ENCODE measurements around the gene RANBP10. TPM values are rescaled to one million over a fixed set of nuclear protein-coding genes. Genes with fewer than 3 reads are reported as not detected.

The RANBP10 gene
- total RNA-seq, 2 donors from 2014 or later: 28.0 to 31.0 TPM

DNA sequence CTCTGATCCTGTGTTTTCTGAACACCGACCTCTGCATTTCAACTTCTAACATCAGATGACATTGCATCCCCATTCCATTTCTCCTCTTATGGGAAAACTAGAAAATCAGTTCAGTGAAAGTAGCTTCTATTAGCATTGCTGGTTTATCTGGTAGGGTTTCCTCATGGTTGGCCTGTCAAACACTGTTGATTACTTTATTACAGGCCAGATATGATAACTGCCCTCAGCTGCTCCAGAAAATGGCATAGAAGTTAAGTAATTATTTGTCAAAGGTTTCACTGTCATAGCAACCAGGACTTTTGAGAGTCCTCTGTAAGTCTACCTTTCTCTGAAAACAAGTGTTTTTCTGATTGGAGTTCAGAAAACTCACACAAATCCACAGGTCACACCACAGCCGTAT, 90.3 kb downstream of the RANBP10 start:
- no peaks in the 10 kb centered on the region for H3K36me3 Mint-ChIP-seq
- no peak overlapping the region for H3K27ac Mint-ChIP-seq
- no peaks in the 10 kb centered on the region for H3K9me3 Mint-ChIP-seq
- no peak for DNase-seq (ENCODE audit: low spot score)
- H3K4me3 Mint-ChIP-seq: no peak overlapping the region
- H3K4me1 Mint-ChIP-seq (ENCODE audit: low read depth in 2 of 2): peaks cover 30 to 42% of the 10 kb centered on the region in 2 donors
- ATAC-seq: no peak
- no peaks in the 10 kb centered on the region for H3K27me3 Mint-ChIP-seq

DNA sequence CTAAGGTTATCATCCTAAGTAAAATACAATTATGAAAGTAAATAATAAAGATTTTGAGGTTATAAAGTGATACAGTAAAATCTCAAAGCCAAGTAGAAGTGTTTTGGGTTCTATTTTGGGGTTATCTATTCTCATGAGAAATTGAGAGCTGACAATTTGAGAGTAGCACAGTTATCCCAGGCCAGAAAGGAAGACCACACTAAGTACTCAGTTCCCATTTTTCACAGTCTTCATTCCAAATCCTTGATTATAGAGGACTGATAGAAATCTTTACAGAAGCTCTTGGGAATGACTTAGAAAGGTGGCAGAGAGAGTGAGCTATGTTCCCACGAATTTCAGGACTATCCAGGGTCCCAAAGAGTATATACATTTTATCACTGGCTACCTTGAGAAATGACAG, 91.8 kb downstream of the RANBP10 start:
- H3K27ac Mint-ChIP-seq: no peak overlapping the region
- H3K27me3 Mint-ChIP-seq: no peaks in the 10 kb centered on the region
- no peaks in the 10 kb centered on the region for H3K36me3 Mint-ChIP-seq
- peaks cover 19 to 27% of the 10 kb centered on the region in 2 donors for H3K4me1 Mint-ChIP-seq (ENCODE audit: low read depth in 2 of 2)
- no peaks in the 10 kb centered on the region for H3K9me3 Mint-ChIP-seq
- ATAC-seq (no peak), DNase-seq (ENCODE audit: low spot score) (no peak)
- H3K4me3 Mint-ChIP-seq: no peak overlapping the region

DNA sequence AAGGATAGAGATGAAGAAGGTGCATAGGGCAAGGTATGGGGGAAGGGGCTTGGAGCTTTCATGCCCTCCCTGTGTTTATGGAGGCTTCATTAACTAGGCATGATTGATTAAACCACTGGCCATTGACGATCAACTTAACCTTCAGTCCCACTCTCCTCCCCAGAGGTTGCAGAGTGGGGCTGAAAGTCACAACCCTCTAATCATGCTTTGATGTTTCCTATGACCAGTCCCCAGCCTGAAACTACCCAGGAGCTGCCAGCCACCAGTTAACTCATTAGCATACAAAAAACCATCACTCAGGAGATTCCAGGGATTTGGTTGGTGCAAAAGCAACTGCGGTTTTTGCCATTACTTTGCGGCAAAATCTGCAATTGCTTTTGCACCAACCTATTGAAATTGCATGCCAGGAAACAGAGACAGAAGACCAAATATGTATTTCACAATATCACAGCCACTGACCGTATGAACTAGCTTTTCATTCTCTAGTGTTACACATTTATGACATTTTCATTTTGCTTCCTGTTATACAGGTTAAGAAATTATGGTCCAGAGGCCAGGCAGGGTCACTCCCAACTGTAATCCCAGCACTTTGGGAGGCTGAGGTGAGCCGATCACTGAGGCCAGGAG, 92.6 kb downstream of the RANBP10 start:
- Mint-ChIP-seq H3K36me3 (no peaks in the 10 kb centered on the region), H3K9me3 (no peaks in the 10 kb centered on the region), H3K27me3 (no peaks in the 10 kb centered on the region), H3K4me1 (ENCODE audit: low read depth in 2 of 2) (peaks cover 14 to 22% of the 10 kb centered on the region in 2 donors), H3K27ac (no peak overlapping the region), H3K4me3 (no peak overlapping the region)
- ATAC-seq: no peak
- no peak for DNase-seq (ENCODE audit: low spot score)

DNA sequence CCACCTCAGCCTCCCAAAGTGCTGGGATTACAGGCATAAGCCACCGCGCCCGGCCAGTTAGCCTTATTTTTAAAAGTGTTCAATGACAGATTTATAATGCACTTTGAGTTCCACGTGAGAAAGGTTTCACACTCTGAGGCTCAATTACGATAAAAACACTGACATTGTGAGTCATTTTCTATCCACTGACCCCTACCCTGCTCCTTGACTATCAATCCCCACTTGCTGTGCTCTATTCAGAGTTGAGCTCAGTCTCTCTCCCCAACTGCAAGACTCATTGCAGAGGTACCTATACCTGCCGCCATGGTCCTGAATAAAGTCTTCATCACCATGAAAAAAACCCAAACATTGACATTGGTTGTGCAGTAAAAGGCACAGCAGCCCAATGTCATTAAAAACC, 95.8 kb downstream of the RANBP10 start:
- no peak overlapping the region for H3K27ac Mint-ChIP-seq

DNA sequence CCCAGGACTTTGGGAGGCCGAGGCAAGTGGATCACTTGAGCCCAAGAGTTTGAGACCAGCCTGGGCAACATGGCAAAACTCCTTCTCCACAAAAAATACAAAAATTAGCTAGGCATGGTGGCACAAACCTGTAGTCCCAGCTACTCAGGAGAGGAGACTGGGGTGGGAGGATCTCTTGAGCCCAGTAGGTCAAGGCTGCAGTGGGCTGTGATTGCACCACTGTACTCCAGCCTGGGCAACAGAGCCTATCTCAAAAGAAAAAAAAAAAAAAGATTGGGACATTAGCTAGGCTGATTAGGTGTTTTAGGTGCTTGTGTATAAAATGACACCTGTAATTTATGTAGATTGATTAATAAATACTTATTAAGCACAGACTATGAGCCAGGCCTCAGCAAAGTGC, 97.3 kb downstream of the RANBP10 start:
- Mint-ChIP-seq H3K36me3 (no peaks in the 10 kb centered on the region), H3K4me3 (no peak overlapping the region), H3K4me1 (ENCODE audit: low read depth in 2 of 2) (peaks cover 10 to 13% of the 10 kb centered on the region in 2 donors), H3K9me3 (no peaks in the 10 kb centered on the region), H3K27me3 (no peaks in the 10 kb centered on the region), H3K27ac (no peak overlapping the region)
- ATAC-seq (no peak), DNase-seq (ENCODE audit: low spot score) (no peak)

More for the DNA sequence above, 95.8 kb downstream of the RANBP10 start:
- no peaks in the 10 kb centered on the region for H3K9me3 Mint-ChIP-seq
- no peaks in the 10 kb centered on the region for H3K36me3 Mint-ChIP-seq
- no peak overlapping the region for H3K4me3 Mint-ChIP-seq
- no peaks in the 10 kb centered on the region for H3K27me3 Mint-ChIP-seq
- no peak for DNase-seq (ENCODE audit: low spot score)
- H3K4me1 Mint-ChIP-seq (ENCODE audit: low read depth in 2 of 2): peaks cover 5 to 7% of the 10 kb centered on the region in 2 donors
- ATAC-seq: no peak

DNA sequence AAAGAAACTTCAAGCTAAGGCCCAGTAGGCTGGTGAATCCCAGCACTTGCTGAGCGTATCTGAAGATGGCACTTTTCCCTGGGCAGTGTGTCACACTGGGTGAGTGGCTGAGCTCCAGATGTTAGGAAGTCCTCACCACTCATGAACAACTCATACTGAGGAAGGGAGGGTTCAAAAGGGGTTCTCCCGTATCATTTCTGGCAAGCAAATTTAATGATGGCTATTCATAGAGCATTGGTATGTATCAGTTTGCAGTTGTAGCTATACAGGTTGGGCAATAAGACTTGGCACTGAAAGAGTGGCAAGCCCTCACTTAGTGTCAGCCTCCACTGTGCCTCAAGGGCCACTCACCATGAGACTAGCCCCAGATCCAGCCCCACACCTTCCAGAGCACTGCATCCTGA, 98.0 kb downstream of the RANBP10 start:
- no peaks in the 10 kb centered on the region for H3K27me3 Mint-ChIP-seq
- H3K4me3 Mint-ChIP-seq: no peak overlapping the region
- no peaks in the 10 kb centered on the region for H3K36me3 Mint-ChIP-seq
- ATAC-seq: no peak
- no peaks in the 10 kb centered on the region for H3K9me3 Mint-ChIP-seq
- H3K4me1 Mint-ChIP-seq (ENCODE audit: low read depth in 2 of 2): peaks cover 16 to 20% of the 10 kb centered on the region in 2 donors
- DNase-seq (ENCODE audit: low spot score): no peak
- no peak overlapping the region for H3K27ac Mint-ChIP-seq

DNA sequence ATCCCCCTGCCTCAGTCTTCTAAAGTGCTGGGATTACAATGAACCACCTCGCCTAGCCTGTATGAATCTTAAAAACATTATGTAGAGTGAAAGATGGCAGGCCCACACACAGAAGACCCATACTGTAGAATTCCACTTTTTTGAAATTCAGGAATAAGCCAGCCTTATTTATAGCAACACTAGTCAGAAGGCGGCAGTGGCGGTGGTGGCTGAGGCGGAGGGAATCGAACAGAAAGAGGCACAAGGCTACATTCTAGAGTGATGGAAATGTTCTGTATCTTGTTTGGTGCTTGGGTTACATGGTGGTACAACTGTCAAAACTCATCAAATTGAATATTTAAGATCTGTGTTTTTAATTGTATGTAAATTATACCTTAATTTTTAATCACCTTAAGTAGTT, 98.6 kb downstream of the RANBP10 start:
- Mint-ChIP-seq H3K9me3 (no peaks in the 10 kb centered on the region), H3K27ac (no peak overlapping the region), H3K36me3 (no peaks in the 10 kb centered on the region), H3K4me1 (ENCODE audit: low read depth in 2 of 2) (peaks cover 22 to 25% of the 10 kb centered on the region in 2 donors), H3K4me3 (no peak overlapping the region), H3K27me3 (no peaks in the 10 kb centered on the region)
- ATAC-seq (no peak), DNase-seq (ENCODE audit: low spot score) (no peak)

DNA sequence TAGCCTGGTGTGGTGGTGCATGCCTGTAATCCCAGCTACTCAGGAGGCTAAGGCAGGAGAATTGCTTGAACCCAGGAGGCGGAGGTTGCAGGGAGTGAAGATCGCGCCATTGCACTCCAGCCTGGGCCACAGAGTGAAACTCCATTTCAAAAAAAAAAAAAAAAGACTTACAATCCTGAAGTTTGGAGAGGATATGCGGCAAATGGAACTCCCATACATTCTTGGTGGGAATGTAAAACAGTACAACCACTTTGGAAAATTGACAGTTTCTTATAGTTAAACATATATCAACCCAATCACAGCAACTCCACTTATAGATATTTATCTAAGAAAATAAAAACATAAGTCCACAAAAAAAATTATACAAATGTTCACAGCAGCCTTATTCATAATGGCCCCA, 99.2 kb downstream of the RANBP10 start:
- H3K36me3 Mint-ChIP-seq: no peaks in the 10 kb centered on the region
- peaks cover 22 to 25% of the 10 kb centered on the region in 2 donors for H3K4me1 Mint-ChIP-seq (ENCODE audit: low read depth in 2 of 2)
- no peaks in the 10 kb centered on the region for H3K9me3 Mint-ChIP-seq
- no peak overlapping the region for H3K27ac Mint-ChIP-seq
- ATAC-seq (no peak), DNase-seq (ENCODE audit: low spot score) (no peak)
- no peak overlapping the region for H3K4me3 Mint-ChIP-seq
- H3K27me3 Mint-ChIP-seq: no peaks in the 10 kb centered on the region

DNA sequence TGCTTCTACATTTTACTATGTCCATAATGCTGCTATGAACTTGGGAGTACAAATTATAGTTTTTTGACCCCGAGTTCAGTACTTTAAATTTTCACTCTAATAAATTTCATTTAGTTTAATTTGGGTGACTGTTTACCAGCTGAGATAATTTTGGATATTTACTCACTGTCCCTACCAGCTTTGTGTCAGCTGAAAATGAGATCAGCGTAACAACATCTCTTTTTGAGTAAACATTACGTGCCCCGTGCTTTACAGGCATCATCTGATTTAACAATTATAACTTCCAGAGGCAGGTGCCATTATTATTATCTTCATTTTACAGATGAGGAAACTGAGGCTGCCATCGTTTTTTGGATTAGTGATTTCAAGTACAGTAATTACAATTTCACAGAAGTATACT, 102.2 kb downstream of the RANBP10 start:
- DNase-seq (ENCODE audit: low spot score) (no peak), ATAC-seq (no peak)
- H3K4me1 Mint-ChIP-seq (ENCODE audit: low read depth in 2 of 2): peaks cover 17% of the 10 kb centered on the region in 2 donors
- peak overlapping the region; percentile 52 for H3K4me3 Mint-ChIP-seq
- H3K36me3 Mint-ChIP-seq: no peaks in the 10 kb centered on the region
- H3K27ac Mint-ChIP-seq: peak overlapping the region; percentile 63 to 87
- no peaks in the 10 kb centered on the region for H3K9me3 Mint-ChIP-seq
- H3K27me3 Mint-ChIP-seq: no peaks in the 10 kb centered on the region

DNA sequence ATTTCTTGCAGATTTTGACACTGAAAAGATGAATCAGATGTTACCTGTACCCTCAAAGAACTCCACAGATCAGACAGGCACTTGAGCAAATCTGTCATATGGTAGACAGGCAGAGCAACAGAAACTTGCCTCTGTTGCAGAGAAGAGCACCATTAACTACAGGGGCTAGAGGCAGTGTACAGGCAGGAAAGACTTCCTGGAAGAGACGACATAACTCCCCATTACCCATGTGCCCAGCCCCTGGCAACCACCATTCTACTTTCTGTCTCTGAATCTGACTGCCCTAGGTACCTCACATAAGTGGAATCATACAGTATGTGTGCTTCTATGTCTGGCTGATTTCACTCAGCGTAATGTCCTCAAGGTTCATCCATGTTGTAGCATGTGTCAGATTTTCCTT, 102.7 kb downstream of the RANBP10 start:
- no peaks in the 10 kb centered on the region for H3K36me3 Mint-ChIP-seq
- H3K27me3 Mint-ChIP-seq: no peaks in the 10 kb centered on the region
- no peak for DNase-seq (ENCODE audit: low spot score)
- H3K9me3 Mint-ChIP-seq: no peaks in the 10 kb centered on the region
- H3K27ac Mint-ChIP-seq: peak overlapping the region; percentile 63 to 87
- peaks cover 17% of the 10 kb centered on the region in 2 donors for H3K4me1 Mint-ChIP-seq (ENCODE audit: low read depth in 2 of 2)
- peak; percentile 59 to 84 for ATAC-seq
- peak overlapping the region; percentile 52 for H3K4me3 Mint-ChIP-seq

DNA sequence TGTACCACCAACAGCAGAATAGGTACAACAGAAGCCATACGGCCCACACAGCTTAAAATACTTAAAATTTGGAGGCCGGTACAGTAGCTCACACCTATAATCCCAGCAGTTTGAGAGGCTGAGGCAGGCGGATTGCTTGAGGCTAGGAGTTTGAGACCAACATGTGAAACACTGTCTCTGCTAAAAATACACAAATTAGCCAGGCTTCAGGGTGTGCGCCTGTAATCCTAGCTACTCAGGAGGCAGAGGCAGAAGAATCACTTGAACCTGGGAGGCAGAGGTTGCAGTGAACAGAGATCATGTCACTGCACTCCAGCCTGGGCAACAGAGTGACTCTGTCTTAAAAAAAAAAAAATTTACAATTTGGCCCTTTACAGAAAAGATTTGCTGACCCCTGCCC, 104.2 kb downstream of the RANBP10 start:
- Mint-ChIP-seq H3K27ac (no peak overlapping the region), H3K9me3 (no peaks in the 10 kb centered on the region), H3K36me3 (no peaks in the 10 kb centered on the region), H3K4me3 (no peak overlapping the region), H3K27me3 (no peaks in the 10 kb centered on the region), H3K4me1 (ENCODE audit: low read depth in 2 of 2) (peaks cover 17 to 22% of the 10 kb centered on the region in 2 donors)
- DNase-seq (ENCODE audit: low spot score) (no peak), ATAC-seq (no peak)

DNA sequence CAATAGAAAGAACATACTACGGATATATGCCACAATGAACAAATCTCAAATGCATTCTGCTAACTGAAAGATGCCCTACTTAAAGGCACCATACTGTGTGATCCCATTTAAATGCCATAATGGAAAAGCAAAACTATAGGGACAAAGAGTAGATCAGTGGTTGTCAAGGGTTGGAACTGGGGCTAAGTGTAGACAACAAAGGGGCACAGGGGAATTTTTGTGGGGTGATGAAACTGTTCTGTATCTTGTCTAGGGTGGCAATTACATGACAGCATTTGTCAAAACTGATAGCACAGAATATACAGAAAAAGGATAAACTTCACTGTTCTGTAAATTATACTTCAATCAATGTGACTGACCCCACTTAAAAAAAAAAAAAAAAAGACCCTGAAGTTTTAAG, 104.9 kb downstream of the RANBP10 start:
- H3K9me3 Mint-ChIP-seq: no peaks in the 10 kb centered on the region
- H3K27ac Mint-ChIP-seq: no peak overlapping the region
- DNase-seq (ENCODE audit: low spot score): no peak

DNA sequence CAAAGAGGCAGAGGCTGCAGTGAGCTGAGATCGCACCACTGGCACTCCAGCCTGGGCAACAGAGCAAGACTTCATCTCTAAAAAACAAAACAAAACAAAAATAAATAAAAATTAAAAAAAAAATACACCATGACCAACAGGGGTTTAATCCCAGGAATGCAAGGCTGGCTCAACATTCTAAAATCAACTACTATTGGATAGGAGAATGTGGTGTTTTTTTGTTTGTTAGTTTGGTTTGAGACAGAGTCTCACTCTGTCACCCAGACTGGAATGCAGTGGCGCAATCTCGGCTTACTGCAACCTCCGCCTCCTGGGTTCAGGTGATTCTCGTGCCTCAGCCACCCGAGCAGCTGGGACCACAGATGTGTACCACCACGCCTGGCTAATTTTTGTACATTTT, 107.1 kb downstream of the RANBP10 start:
- Mint-ChIP-seq H3K9me3 (no peaks in the 10 kb centered on the region), H3K4me3 (no peak overlapping the region), H3K27ac (no peak overlapping the region), H3K36me3 (no peaks in the 10 kb centered on the region), H3K4me1 (ENCODE audit: low read depth in 2 of 2) (peaks cover 12 to 19% of the 10 kb centered on the region in 2 donors), H3K27me3 (no peaks in the 10 kb centered on the region)
- DNase-seq (ENCODE audit: low spot score): no peak
- ATAC-seq: no peak

More for the DNA sequence above, 104.9 kb downstream of the RANBP10 start:
- H3K27me3 Mint-ChIP-seq: no peaks in the 10 kb centered on the region
- H3K4me1 Mint-ChIP-seq (ENCODE audit: low read depth in 2 of 2): peaks cover 17 to 25% of the 10 kb centered on the region in 2 donors
- no peaks in the 10 kb centered on the region for H3K36me3 Mint-ChIP-seq
- H3K4me3 Mint-ChIP-seq: no peak overlapping the region
- ATAC-seq: no peak

DNA sequence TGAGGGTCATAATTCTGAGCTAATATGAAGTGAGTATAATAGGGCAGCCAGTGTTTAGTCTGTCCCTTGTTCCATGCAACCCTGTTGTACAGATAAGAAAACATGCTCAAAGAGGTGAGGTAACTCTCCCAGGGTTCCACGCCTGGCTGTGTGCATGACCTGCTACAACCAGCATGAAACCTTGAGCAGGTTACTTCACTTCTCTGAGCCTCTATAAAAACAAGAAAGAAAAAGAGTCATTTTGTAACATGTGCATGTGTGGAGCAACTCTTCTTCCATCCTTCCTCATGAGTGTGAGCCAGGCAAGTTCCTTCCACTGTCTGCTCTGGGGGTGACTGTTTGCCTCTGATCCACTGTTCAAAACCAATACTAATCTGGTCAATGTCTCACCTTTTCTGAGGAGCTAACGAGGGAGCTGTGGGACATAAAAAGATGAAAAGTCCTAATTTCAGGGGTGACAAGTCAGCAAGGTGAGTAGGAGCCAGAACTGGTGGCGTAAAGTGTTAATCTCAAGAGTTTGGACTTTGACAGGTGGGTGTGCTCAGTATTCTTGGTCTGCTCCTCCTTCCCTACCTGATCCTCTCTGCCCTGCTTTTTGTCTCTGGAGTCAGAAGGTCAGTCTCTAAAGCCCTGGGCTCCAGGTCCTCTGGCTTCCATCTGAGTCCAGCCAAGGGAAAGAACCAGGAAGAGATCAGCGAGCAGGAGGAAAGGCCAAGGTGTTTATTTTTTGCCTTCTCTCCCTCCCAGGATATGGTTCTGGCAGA, 108.8 kb downstream of the RANBP10 start:
- Mint-ChIP-seq H3K27ac (no peak overlapping the region), H3K36me3 (no peaks in the 10 kb centered on the region), H3K27me3 (no peaks in the 10 kb centered on the region), H3K4me3 (no peak overlapping the region), H3K9me3 (no peaks in the 10 kb centered on the region), H3K4me1 (ENCODE audit: low read depth in 2 of 2) (peaks cover 0 to 7% of the 10 kb centered on the region in 2 donors)
- ATAC-seq (no peak), DNase-seq (ENCODE audit: low spot score) (no peak)
